Glutamatergic neuron (in vitro differentiated cells): Measurements from ENCODE around the gene BLOC1S2. TPM values are rescaled to one million over a fixed set of nuclear protein-coding genes. Genes with fewer than 3 reads are reported as not detected.

Experiments
- DNase-seq: peaks from one replicate; pipeline ENCODE4 v3.0.0; 2022
- H3K27ac Mint-ChIP-seq: one replicate; pipeline ENCODE4 v1.8.0; 2020; ENCODE audit warnings: mild to moderate bottlenecking, mixed read lengths, inconsistent platforms; ENCODE audit not compliant: unreplicated experiment
- H3K27me3 Mint-ChIP-seq: one replicate; pipeline ENCODE4 v1.8.0; 2020; ENCODE audit warnings: mild to moderate bottlenecking, moderate library complexity, mixed read lengths, inconsistent platforms; ENCODE audit not compliant: unreplicated experiment
- H3K36me3 Mint-ChIP-seq: one replicate; pipeline ENCODE4 v1.8.0; 2020; ENCODE audit warnings: mild to moderate bottlenecking, mixed read lengths, inconsistent platforms; ENCODE audit not compliant: unreplicated experiment
- H3K4me1 Mint-ChIP-seq: one replicate; pipeline ENCODE4 v1.8.0; 2020; ENCODE audit warnings: mild to moderate bottlenecking, low read depth, mixed read lengths, inconsistent platforms; ENCODE audit not compliant: unreplicated experiment
- H3K4me3 Mint-ChIP-seq: one replicate; pipeline ENCODE4 v1.8.0; 2020; ENCODE audit warnings: mild to moderate bottlenecking, mixed read lengths, inconsistent platforms; ENCODE audit not compliant: unreplicated experiment
- H3K9me3 Mint-ChIP-seq: one replicate; pipeline ENCODE4 v1.8.0; 2020; ENCODE audit warnings: mild to moderate bottlenecking, moderate library complexity, mixed read lengths, inconsistent platforms; ENCODE audit not compliant: unreplicated experiment
- CTCF ChIP-seq: fragments of 200-600 bp; sonication (generic); IDR thresholded peaks from one replicate; pipeline ENCODE4 v1.5.0; 2021; ENCODE audit not compliant: partially characterized antibody, unreplicated experiment
- long read RNA-seq: library from polyadenylated mRNA; unstranded; transcript quantifications from one replicate; pipeline ENCODE4 v2.0.0, GENCODE V29; 2020; ENCODE audit not compliant: unreplicated experiment
- total RNA-seq: library from RNA; stranded (reverse); fragmentation: NEBNext Ultra II Directional; extraction: Animal tissue kit (Norgen Biotek cat#: 25700); gene quantifications from one replicate; pipeline ENCODE4 v1.2.1, GENCODE V29; 2021; ENCODE audit not compliant: unreplicated experiment

The BLOC1S2 gene
- 82.9 TPM for total RNA-seq
- long read RNA-seq, transcript BLOC1S2-202 (5 exons, 1,249 nt) = major isoform, 53 of 74 reads
- long read RNA-seq, transcript BLOC1S2-203 (4 exons, 2,024 nt) = minor isoform, 17 of 74 reads
- long read RNA-seq, partial matches to known transcripts = 0 of 74 reads
- long read RNA-seq, other reads (novel, unspliced or antisense) = 3 of 74 reads

GRCh38 chr10:100286051-100287033 lies at the start of gene BLOC1S2:
TSS of gene BLOC1S2 (minus strand) at chr10:100286680. CDS start at chr10:100286659, 21 bp downstream.
- peaks cover 8% of the 10 kb centered on the region for H3K4me1 Mint-ChIP-seq
- peaks cover 12% of the 10 kb centered on the region for H3K27me3 Mint-ChIP-seq
- peak; percentile 90 for DNase-seq
- peaks cover 14% of the 10 kb centered on the region for H3K9me3 Mint-ChIP-seq
- no peak for TF ChIP-seq CTCF
- H3K27ac Mint-ChIP-seq = peak within 1 kb of the TSS; percentile 100
- peak within 1 kb of the TSS; percentile 100 for H3K4me3 Mint-ChIP-seq
- no peaks in the 10 kb centered on the region for H3K36me3 Mint-ChIP-seq

- no peak for DNase-seq
- H3K27me3 Mint-ChIP-seq = peaks cover 5% of the 10 kb centered on the region
- no peaks in the 10 kb centered on the region for H3K36me3 Mint-ChIP-seq
- TF ChIP-seq CTCF = no peak
- H3K4me3 Mint-ChIP-seq = no peak overlapping the region
- H3K4me1 Mint-ChIP-seq = peaks cover 10% of the 10 kb centered on the region
- H3K9me3 Mint-ChIP-seq = peaks cover 4% of the 10 kb centered on the region
- H3K27ac Mint-ChIP-seq = no peak overlapping the region
Measured at GRCh38 chr10:100334762-100335161, 48.3 kb upstream of the BLOC1S2 start.

- no peak for DNase-seq
- no peaks in the 10 kb centered on the region for H3K36me3 Mint-ChIP-seq
- H3K4me3 Mint-ChIP-seq = no peak overlapping the region
- H3K27ac Mint-ChIP-seq = no peak overlapping the region
- H3K9me3 Mint-ChIP-seq = peaks cover 6% of the 10 kb centered on the region
- no peak for TF ChIP-seq CTCF
- H3K4me1 Mint-ChIP-seq = peaks cover 12% of the 10 kb centered on the region
- peaks cover 5% of the 10 kb centered on the region for H3K27me3 Mint-ChIP-seq
Measured at GRCh38 chr10:100333661-100334440, 47.4 kb upstream of the BLOC1S2 start.

- Mint-ChIP-seq H3K27ac (no peak overlapping the region), H3K27me3 (peaks cover 5% of the 10 kb centered on the region), H3K9me3 (peaks cover 6% of the 10 kb centered on the region), H3K4me3 (no peak overlapping the region), H3K4me1 (peaks cover 13% of the 10 kb centered on the region), H3K36me3 (no peaks in the 10 kb centered on the region)
- TF ChIP-seq CTCF = no peak
- no peak for DNase-seq
Measured at GRCh38 chr10:100333106-100333505, 46.6 kb upstream of the BLOC1S2 start.
